ENCODE data around the gene KSR1.

DNA sequence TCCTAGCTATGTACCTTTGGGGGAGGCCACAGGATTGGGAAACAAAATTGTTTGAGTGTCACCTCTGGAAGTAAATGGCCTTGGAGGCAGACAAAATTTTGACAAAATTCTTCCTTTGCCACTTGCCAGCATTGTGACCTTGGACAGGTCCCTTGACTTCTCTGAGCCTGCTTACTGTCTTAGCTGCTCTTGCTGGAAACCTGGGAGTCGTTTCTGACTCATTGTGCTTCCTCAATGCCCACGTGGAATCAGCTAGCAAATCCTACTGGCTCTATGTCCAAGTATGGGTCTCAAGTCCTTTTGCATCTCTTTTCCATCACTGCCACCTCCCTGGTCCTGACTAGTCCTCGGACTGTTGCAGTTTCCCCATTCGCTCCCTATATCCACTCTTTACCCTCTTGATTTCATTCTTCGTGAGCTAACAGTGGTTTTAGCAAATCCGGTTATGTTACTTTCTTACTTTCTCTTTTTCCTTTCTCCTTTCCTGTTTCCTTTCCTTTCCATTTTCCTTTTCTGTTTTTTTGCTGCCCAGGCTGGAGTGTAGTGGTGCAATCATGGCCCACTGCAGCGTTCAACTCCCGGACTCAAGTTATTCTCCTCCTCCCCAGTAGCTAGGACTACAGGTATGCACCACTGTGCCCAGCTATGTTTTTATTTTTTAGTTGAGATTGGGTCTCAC is 106.7 kb downstream of the KSR1 start:
- no peak for TF ChIP-seq RFX5 (IDR thresholded peaks at IDR 0.05; ENCODE audit: low read depth, low read length)
- no peak for TF ChIP-seq FOS (IDR thresholded peaks at IDR 0.05; ENCODE audit: low read depth, low read length)
- no peak for TF ChIP-seq POLR2A (IDR thresholded peaks at IDR 0.05; ENCODE audit: low read depth, low read length)
- TF ChIP-seq, protein P1, sequence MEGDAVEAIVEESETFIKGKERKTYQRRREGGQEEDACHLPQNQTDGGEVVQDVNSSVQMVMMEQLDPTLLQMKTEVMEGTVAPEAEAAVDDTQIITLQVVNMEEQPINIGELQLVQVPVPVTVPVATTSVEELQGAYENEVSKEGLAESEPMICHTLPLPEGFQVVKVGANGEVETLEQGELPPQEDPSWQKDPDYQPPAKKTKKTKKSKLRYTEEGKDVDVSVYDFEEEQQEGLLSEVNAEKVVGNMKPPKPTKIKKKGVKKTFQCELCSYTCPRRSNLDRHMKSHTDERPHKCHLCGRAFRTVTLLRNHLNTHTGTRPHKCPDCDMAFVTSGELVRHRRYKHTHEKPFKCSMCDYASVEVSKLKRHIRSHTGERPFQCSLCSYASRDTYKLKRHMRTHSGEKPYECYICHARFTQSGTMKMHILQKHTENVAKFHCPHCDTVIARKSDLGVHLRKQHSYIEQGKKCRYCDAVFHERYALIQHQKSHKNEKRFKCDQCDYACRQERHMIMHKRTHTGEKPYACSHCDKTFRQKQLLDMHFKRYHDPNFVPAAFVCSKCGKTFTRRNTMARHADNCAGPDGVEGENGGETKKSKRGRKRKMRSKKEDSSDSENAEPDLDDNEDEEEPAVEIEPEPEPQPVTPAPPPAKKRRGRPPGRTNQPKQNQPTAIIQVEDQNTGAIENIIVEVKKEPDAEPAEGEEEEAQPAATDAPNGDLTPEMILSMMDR (conservative IDR thresholded peaks at IDR 0.05; ENCODE audit: low read depth, low read length): no peak
